Measurements from ENCODE around the gene SGTB.

Gene SGTB

GRCh38 chr5:65767565-65767964, 45.7 kb upstream of the SGTB start:
- Histone ChIP-seq H3K9ac (no peak overlapping the region), H3K4me2 (ENCODE audit: low read length) (no peak overlapping the region), H2AFZ (no peak overlapping the region), H3K79me2 (no peaks in the 10 kb centered on the region), H3K9me3 (ENCODE audit: control insufficient read depth, low read length) (no peaks in the 10 kb centered on the region), H3K27me3 (ENCODE audit: control insufficient read depth, insufficient read depth, low read length) (no peaks in the 10 kb centered on the region), H3K27ac (no peak overlapping the region), H3K36me3 (ENCODE audit: control insufficient read depth, insufficient read depth, low read length) (no peaks in the 10 kb centered on the region), H3K4me3 (ENCODE audit: low read depth, low read length) (no peak overlapping the region), H3K4me1 (no peaks in the 10 kb centered on the region)
- TF ChIP-seq CTCF (IDR thresholded peaks at IDR 0.05): no peak

- TF ChIP-seq CTCF (IDR thresholded peaks at IDR 0.05): no peak
- no peaks in the 10 kb centered on the region for H3K9me3 ChIP-seq (ENCODE audit: control insufficient read depth, low read length)
- H3K27me3 ChIP-seq (ENCODE audit: control insufficient read depth, insufficient read depth, low read length): no peaks in the 10 kb centered on the region
- no peaks in the 10 kb centered on the region for H3K36me3 ChIP-seq (ENCODE audit: control insufficient read depth, insufficient read depth, low read length)
- H2AFZ ChIP-seq: no peak overlapping the region
- no peak overlapping the region for H3K4me2 ChIP-seq (ENCODE audit: low read length)
- no peaks in the 10 kb centered on the region for H3K4me1 ChIP-seq
- H3K79me2 ChIP-seq: no peaks in the 10 kb centered on the region
- no peak overlapping the region for H3K4me3 ChIP-seq (ENCODE audit: low read depth, low read length)
- no peak overlapping the region for H3K9ac ChIP-seq
- no peak overlapping the region for H3K27ac ChIP-seq
Measured at GRCh38 chr5:65766781-65767180, 44.9 kb upstream of the SGTB start.

GRCh38 chr5:65766175-65766574, 44.3 kb upstream of the SGTB start:
- TF ChIP-seq CTCF (IDR thresholded peaks at IDR 0.05): no peak
- Histone ChIP-seq H3K4me2 (ENCODE audit: low read length) (no peak overlapping the region), H3K4me1 (no peaks in the 10 kb centered on the region), H3K9me3 (ENCODE audit: control insufficient read depth, low read length) (no peaks in the 10 kb centered on the region), H2AFZ (no peak overlapping the region), H3K4me3 (ENCODE audit: low read depth, low read length) (no peak overlapping the region), H3K79me2 (no peaks in the 10 kb centered on the region), H3K27ac (no peak overlapping the region), H3K36me3 (ENCODE audit: control insufficient read depth, insufficient read depth, low read length) (no peaks in the 10 kb centered on the region), H3K9ac (no peak overlapping the region), H3K27me3 (ENCODE audit: control insufficient read depth, insufficient read depth, low read length) (no peaks in the 10 kb centered on the region)

- Histone ChIP-seq H3K27ac (no peak overlapping the region), H3K4me2 (ENCODE audit: low read length) (no peak overlapping the region), H3K9ac (no peak overlapping the region), H3K36me3 (ENCODE audit: control insufficient read depth, insufficient read depth, low read length) (no peaks in the 10 kb centered on the region), H3K27me3 (ENCODE audit: control insufficient read depth, insufficient read depth, low read length) (no peaks in the 10 kb centered on the region), H3K79me2 (no peaks in the 10 kb centered on the region), H3K9me3 (ENCODE audit: control insufficient read depth, low read length) (no peaks in the 10 kb centered on the region), H3K4me3 (ENCODE audit: low read depth, low read length) (no peak overlapping the region), H2AFZ (no peak overlapping the region), H3K4me1 (no peaks in the 10 kb centered on the region)
- TF ChIP-seq CTCF (IDR thresholded peaks at IDR 0.05): no peak
Measured at GRCh38 chr5:65765582-65765981, 43.7 kb upstream of the SGTB start.

GRCh38 chr5:65762234-65762633, 40.3 kb upstream of the SGTB start:
- Histone ChIP-seq H3K9ac (no peak overlapping the region), H3K9me3 (ENCODE audit: control insufficient read depth, low read length) (no peaks in the 10 kb centered on the region)

More at GRCh38 chr5:65762234-65762633, 40.3 kb upstream of the SGTB start:
- Histone ChIP-seq H3K4me1 (no peaks in the 10 kb centered on the region), H3K79me2 (no peaks in the 10 kb centered on the region), H3K4me3 (ENCODE audit: low read depth, low read length) (no peak overlapping the region), H3K27ac (no peak overlapping the region), H2AFZ (no peak overlapping the region), H3K27me3 (ENCODE audit: control insufficient read depth, insufficient read depth, low read length) (no peaks in the 10 kb centered on the region), H3K4me2 (ENCODE audit: low read length) (no peak overlapping the region), H3K36me3 (ENCODE audit: control insufficient read depth, insufficient read depth, low read length) (no peaks in the 10 kb centered on the region)
- no peak for TF ChIP-seq CTCF (IDR thresholded peaks at IDR 0.05)

All from parathyroid adenoma (tissue), 2 donors.